Activated naive CD8-positive, alpha-beta T cell treated with anti-CD3 and anti-CD28 coated beads for 36 hours (primary cell): ENCODE data around the gene SOSTDC1. TPM values are rescaled to one million over a fixed set of nuclear protein-coding genes. Genes with fewer than 3 reads are reported as not detected.
"Not testable (repeated sequence)": the region's sequence is repeated elsewhere in the genome, so short reads cannot be mapped to it uniquely, and the experiment has no call there.

Source experiments
- DNase-seq: peaks from one replicate; pipeline ENCODE4 v3.0.0; 2021
- H3K27ac Mint-ChIP-seq: one replicate; pipeline ENCODE4 v1.8.0; 2022; ENCODE audit warnings: mild to moderate bottlenecking, moderate library complexity, mixed read lengths
- H3K27me3 Mint-ChIP-seq: one replicate; pipeline ENCODE4 v1.8.0; 2022; ENCODE audit warnings: mild to moderate bottlenecking, mixed read lengths
- H3K36me3 Mint-ChIP-seq: one replicate; pipeline ENCODE4 v1.8.0; 2021; ENCODE audit warnings: mild to moderate bottlenecking, mixed read lengths
- H3K4me1 Mint-ChIP-seq: one replicate; pipeline ENCODE4 v1.8.0; 2021; ENCODE audit warnings: mixed read lengths
- H3K4me3 Mint-ChIP-seq: one replicate; pipeline ENCODE4 v1.8.0; 2022; ENCODE audit warnings: mild to moderate bottlenecking, moderate library complexity, mixed read lengths
- H3K9me3 Mint-ChIP-seq: one replicate; pipeline ENCODE4 v1.8.0; 2022; ENCODE audit warnings: mixed read lengths
- total RNA-seq, 2 experiments: library from RNA; stranded (reverse); gene quantifications; one replicate each; pipeline ENCODE4 v1.2.3, GENCODE V29; 2021

The SOSTDC1 gene
- total RNA-seq, 2 experiments from 2014 or later = not detected

DNA sequence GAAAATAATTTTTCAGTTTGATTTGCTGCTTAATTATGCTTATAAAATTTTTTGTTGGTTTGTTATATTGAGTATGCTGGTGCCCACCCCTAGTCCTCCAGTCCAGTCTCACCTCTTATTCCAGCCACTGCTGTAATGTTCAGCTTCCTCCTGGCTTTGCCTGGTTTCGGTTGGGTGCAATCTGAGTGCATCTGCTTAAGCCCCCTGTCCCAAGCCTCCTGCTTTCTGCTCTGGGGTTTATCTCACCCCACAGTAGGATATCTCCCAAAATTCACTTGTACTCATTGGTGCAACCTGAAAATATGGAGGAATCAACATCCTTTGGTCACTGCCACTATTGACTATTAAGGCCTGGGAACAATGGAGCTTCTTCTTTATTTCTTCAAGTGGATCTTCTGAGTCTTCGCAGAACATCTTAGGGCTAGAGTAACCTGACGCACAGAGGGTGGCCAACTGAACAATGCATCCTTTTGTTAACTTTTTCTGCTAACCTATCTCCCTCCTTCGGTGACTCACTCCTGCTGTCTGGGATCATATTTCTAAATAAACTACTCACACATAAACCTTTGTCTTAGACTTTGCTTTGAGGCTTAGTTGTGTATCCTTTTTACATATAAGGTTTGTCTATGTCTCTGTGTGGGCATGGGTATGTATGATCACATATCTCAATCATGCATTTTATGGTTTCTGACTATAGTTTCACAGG lies 19.1 kb upstream of the SOSTDC1 start:
- Mint-ChIP-seq H3K27ac (no peak overlapping the region), H3K36me3 (no peaks in the 10 kb centered on the region)

DNA sequence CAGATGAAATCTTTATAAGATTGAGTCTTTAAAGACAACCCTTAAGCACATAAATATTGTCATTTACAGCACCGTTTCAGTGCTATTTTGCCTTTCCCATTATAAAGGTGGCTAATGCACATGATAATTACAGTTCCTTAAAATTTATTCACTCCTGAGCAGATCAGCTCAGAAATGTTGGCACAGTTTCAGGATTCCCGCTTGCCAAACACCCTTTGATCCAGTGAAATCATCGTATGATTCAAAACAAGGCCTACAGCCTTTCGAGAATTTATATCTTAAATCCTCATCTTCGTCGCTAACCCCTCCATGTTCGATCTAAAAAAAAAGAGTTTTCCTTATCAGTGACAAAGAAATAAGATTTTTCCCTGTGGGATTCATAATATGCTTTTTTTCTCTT lies 14.1 kb upstream of the SOSTDC1 start:
- H3K9me3 Mint-ChIP-seq = no peaks in the 10 kb centered on the region
- no peaks in the 10 kb centered on the region for H3K4me1 Mint-ChIP-seq
- H3K27me3 Mint-ChIP-seq = no peaks in the 10 kb centered on the region
- no peak overlapping the region for H3K4me3 Mint-ChIP-seq
- no peak for DNase-seq
- H3K36me3 Mint-ChIP-seq = no peaks in the 10 kb centered on the region
- no peak overlapping the region for H3K27ac Mint-ChIP-seq

More for the DNA sequence above, 19.1 kb upstream of the SOSTDC1 start:
- no peak overlapping the region for H3K4me3 Mint-ChIP-seq
- DNase-seq = no peak
- H3K27me3 Mint-ChIP-seq = no peaks in the 10 kb centered on the region
- no peaks in the 10 kb centered on the region for H3K4me1 Mint-ChIP-seq
- H3K9me3 Mint-ChIP-seq = no peaks in the 10 kb centered on the region

DNA sequence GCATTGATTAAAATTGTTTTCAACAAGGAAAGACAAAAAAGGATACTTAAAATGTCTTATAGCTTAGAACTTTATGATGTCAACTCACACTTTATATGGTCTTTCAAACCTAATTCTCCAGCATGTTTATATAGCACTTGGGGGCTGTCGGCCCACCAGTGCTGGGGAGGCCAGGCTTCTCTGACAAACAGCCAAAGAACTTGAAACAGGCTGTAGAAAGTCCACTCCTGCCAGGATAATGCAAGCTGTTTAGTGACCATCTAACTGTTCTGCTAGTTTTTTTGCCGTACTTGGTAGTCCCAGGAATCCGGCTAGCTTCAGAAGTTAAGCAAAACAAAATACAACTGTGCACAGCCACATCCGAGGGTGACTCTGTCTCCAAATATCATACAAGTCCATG lies 13.6 kb upstream of the SOSTDC1 start:
- Mint-ChIP-seq H3K27me3 (no peaks in the 10 kb centered on the region), H3K4me1 (no peaks in the 10 kb centered on the region), H3K9me3 (no peaks in the 10 kb centered on the region), H3K36me3 (no peaks in the 10 kb centered on the region), H3K27ac (no peak overlapping the region), H3K4me3 (no peak overlapping the region)
- no peak for DNase-seq

DNA sequence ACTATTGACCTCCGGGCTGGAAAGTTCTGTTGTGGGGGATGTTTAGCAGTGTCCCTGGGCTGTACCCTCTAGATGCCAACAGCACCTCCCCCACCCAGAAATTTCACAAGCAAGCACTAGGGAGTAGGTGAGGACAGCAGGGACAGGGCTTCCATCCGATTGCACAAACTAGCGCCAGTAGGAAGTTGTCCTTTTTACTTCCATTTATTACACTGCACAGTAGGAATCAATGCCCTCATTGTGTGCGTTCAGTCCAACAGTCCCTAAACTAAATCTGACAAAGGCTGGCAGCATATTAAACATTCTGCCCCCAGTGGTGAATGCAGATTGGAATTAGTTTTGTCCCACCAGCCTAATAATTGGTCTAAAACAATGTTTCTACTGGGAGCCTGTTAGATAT lies 6.4 kb upstream of the SOSTDC1 start:
- Mint-ChIP-seq H3K27ac (no peak overlapping the region), H3K36me3 (no peaks in the 10 kb centered on the region), H3K4me3 (no peak overlapping the region), H3K4me1 (no peaks in the 10 kb centered on the region), H3K9me3 (no peaks in the 10 kb centered on the region), H3K27me3 (no peaks in the 10 kb centered on the region)
- DNase-seq = no peak

DNA sequence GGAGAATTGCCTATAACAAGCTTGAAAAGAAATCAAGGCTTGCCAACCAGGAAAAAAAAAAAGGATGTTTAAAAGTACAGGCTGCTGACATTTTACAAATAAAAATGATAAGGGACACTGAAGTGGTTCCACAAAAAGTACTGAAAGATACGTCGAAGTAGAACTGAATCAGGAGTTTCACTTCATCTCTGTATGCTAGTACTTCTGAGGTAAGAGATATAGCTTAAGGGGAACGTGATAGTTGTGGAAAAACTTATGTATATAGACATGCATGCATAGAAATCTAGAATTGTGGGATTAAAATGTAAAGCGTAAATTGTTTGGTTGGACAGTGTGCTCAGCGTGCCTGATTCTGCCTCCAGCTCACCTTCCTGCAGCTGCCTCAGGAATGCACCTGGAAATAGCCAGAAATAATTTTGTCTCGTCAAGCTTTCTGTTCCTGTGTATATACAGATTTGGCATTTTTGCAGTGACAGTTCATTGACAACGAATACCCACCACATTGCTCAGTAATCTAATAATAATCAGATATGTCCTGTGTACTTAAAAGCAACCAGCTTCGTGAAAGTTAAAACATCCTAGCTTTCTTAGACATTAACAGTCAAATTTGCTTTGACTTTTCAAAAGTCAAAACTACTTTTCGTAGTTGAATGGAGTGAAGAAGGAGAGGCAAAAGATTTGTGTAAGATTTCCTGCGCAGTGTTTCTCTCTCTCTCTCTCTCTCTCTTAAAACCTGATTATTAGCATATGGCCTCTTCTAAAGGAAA lies 1.4 kb downstream of the SOSTDC1 start:
- no peak overlapping the region for H3K27ac Mint-ChIP-seq
- peaks cover 8% of the 10 kb centered on the region for H3K27me3 Mint-ChIP-seq
- H3K36me3 Mint-ChIP-seq = no peaks in the 10 kb centered on the region
- no peak for DNase-seq
- H3K4me3 Mint-ChIP-seq = no peak overlapping the region
- no peaks in the 10 kb centered on the region for H3K9me3 Mint-ChIP-seq
- H3K4me1 Mint-ChIP-seq = no peaks in the 10 kb centered on the region

DNA sequence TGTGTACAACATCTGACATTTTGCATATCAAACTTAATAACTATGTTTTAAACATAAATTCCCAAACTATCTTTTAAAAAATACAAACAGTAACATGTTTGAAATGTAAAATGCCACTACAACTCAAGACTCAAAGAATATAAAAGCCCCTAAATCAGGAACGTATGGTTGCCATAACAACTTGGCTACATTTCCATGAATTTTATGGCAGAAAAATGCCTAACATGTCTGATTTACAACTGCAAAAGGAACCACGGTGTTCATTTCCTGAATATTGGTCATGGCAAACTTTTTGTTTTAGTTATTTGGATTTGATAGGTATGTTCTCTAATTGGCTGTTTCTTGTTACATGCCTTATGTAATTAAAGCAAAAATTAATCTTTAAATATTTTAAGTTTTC lies 2.0 kb downstream of the SOSTDC1 start:
- no peak overlapping the region for H3K4me3 Mint-ChIP-seq

DNA sequence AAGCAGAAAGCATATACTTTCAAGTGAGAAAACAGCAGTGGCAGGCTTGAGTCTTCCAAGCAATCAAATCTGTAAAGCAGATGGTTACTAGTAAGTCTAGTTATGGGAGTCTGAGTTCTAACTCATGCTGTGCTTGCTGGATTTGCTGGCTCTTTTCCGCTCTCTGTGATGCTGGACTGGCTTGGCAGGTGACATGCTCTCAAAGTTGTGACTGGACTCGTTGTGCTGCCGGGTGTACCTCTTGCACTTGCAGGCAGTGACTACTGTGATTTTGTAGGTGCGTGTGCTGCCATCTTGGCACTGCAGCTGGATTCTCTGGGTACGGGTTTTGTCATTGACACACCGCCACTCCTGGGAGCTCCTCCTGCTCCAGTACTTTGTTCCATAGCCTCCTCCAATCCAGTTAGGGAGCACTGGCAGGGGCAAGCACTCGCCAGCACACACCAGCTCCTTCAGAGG lies 3.1 kb downstream of the SOSTDC1 start:
- Mint-ChIP-seq H3K27ac (no peak overlapping the region), H3K27me3 (peaks cover 8% of the 10 kb centered on the region), H3K4me3 (no peak overlapping the region), H3K36me3 (no peaks in the 10 kb centered on the region), H3K9me3 (no peaks in the 10 kb centered on the region), H3K4me1 (no peaks in the 10 kb centered on the region)
- no peak for DNase-seq

More for the DNA sequence above, 2.0 kb downstream of the SOSTDC1 start:
- H3K36me3 Mint-ChIP-seq = no peaks in the 10 kb centered on the region
- no peak for DNase-seq
- no peaks in the 10 kb centered on the region for H3K4me1 Mint-ChIP-seq
- no peak overlapping the region for H3K27ac Mint-ChIP-seq
- H3K27me3 Mint-ChIP-seq = peaks cover 8% of the 10 kb centered on the region
- no peaks in the 10 kb centered on the region for H3K9me3 Mint-ChIP-seq

DNA sequence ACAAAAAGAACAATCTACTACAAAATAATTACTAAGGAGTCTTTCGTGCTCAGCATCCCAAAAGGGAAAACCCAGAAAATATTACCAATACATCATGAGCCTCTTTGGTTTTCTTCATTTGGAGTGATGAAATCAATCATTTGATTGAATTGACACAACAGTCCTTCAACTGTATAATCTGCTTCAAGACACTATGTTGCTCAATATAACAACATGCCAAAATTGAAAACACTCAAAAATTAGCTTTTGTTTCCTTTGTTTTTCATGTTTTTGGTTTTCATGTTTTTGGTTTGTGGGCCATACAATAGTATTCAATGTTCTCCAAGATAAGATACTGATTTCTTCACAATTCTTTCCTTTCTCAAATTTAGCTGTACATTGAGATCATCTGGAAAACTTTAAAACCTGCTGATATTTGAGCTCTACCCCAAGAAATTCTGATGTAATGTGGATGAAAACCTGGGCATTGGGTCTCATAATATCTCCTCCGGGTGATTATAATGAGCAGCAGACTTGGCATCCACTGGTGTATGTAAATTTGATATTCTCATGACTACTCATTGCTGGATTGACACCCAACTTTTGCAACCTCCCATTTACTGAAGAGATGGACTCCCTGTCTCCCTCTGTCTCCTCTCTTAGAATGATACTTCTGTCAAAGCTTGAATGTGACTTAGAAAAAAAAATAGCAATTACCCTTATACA lies 4.6 kb downstream of the SOSTDC1 start:
- no peak overlapping the region for H3K4me3 Mint-ChIP-seq
- no peaks in the 10 kb centered on the region for H3K9me3 Mint-ChIP-seq
- no peak for DNase-seq
- no peaks in the 10 kb centered on the region for H3K4me1 Mint-ChIP-seq
- peaks cover 3% of the 10 kb centered on the region for H3K27me3 Mint-ChIP-seq
- H3K27ac Mint-ChIP-seq = no peak overlapping the region
- no peaks in the 10 kb centered on the region for H3K36me3 Mint-ChIP-seq

DNA sequence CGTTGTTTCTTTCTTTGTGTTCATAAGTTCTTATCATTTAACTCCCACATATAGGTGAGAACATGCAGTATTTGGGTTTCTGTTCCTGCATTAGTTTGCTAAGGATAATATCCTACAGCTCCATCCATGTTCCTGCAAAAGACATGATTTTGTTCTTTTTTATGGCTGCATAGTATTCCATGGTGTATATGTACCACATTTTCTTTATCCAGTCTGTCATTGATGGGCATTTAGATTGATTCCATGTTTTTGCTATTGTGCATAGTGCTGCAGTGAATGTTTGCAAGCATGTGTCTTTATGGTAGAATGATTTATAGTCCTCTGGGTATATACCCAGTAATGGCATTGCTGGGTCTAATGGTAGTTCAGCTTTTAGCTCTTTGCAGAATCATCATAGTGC lies 9.2 kb downstream of the SOSTDC1 start:
- H3K27ac Mint-ChIP-seq, H3K36me3 Mint-ChIP-seq, H3K27me3 Mint-ChIP-seq, H3K4me1 Mint-ChIP-seq, H3K4me3 Mint-ChIP-seq, DNase-seq, H3K9me3 Mint-ChIP-seq: not testable (repeated sequence)

DNA sequence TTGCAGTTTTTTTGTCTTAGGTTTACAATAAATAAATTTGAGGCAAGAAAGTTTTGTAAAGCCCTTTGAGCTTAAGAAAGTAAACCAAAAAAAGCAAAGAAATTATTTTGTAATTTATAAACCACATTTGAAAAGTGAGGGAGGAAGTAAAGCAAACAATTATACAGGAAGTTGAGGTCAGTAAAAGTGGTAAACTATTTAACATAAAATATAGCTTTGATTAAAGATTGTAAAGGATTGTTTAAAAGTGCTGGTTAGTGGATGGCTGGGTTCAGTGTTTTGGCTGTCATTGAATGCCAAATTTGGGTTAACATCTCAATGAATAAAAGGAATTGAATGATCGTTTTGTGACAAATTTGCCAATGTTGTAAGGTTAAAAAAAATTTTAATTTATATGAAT lies 9.9 kb downstream of the SOSTDC1 start:
- Mint-ChIP-seq H3K27ac (no peak overlapping the region), H3K27me3 (no peaks in the 10 kb centered on the region), H3K4me3 (no peak overlapping the region), H3K36me3 (no peaks in the 10 kb centered on the region), H3K9me3 (no peaks in the 10 kb centered on the region), H3K4me1 (no peaks in the 10 kb centered on the region)
- DNase-seq = no peak

DNA sequence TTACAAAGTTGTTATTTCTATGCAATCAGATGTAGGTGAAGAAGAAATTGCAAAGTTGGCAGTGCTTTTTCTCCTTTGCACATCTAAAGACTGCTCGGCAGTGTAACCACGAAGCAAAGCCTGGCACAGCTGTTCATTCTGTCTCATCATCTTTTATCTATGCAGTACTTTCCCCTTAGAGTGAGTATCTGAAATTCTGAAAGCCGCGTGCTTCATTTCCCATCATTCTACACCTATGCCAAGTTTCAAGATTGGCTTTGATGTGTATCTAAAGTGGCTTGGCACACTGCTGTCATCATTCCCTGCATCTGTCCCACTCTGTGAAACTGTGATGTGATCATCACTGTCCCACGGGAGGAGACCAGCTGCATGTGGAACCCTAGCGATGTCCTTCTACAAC lies 15.2 kb downstream of the SOSTDC1 start:
- H3K27ac Mint-ChIP-seq = no peak overlapping the region
- H3K4me1 Mint-ChIP-seq = no peaks in the 10 kb centered on the region
- H3K4me3 Mint-ChIP-seq = no peak overlapping the region
- DNase-seq = no peak
- no peaks in the 10 kb centered on the region for H3K36me3 Mint-ChIP-seq
- no peaks in the 10 kb centered on the region for H3K27me3 Mint-ChIP-seq
- no peaks in the 10 kb centered on the region for H3K9me3 Mint-ChIP-seq

DNA sequence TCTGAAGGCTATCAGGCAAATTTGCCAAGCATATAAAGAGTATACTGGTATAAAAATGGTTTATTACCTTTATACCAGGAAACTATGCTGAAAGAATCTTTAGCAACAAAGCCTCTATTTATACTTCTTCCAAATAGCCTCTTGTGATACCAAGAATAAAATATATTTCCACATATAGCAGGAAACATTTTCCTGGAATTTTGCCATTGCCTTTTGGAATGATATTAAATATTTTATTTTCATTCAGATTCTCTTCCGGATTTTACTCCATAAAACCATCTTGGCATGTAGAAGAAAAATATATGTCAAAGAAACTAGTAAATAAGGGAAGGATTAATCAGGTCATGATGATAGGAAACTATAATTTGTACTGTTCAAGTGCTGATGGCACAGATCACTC lies 17.7 kb downstream of the SOSTDC1 start:
- Mint-ChIP-seq H3K27ac (no peak overlapping the region), H3K4me3 (no peak overlapping the region)

DNA sequence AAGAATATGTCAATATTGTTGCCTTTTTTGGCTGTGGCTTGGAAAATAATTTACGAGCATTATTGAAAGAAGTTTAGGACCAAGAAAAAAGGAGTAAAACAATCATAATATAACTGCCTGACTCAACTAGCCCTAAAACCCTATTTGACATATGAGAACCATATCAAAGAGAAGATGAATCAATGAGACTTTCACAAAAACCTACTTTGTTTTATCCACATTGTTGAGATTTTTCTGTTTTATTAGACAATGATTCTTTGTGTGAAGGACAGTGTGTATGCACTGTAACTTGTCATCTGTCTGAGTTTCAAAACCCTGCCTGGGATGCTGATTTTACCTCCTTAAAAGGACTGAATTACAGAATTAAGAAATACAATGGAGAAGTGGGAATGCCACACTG lies 19.0 kb downstream of the SOSTDC1 start:
- no peak for DNase-seq
- H3K9me3 Mint-ChIP-seq = no peaks in the 10 kb centered on the region
- no peaks in the 10 kb centered on the region for H3K4me1 Mint-ChIP-seq
- H3K27me3 Mint-ChIP-seq = no peaks in the 10 kb centered on the region
- H3K27ac Mint-ChIP-seq = no peak overlapping the region
- no peaks in the 10 kb centered on the region for H3K36me3 Mint-ChIP-seq
- no peak overlapping the region for H3K4me3 Mint-ChIP-seq

More for the DNA sequence above, 17.7 kb downstream of the SOSTDC1 start:
- Mint-ChIP-seq H3K4me1 (no peaks in the 10 kb centered on the region), H3K9me3 (no peaks in the 10 kb centered on the region), H3K36me3 (no peaks in the 10 kb centered on the region), H3K27me3 (no peaks in the 10 kb centered on the region)
- no peak for DNase-seq

DNA sequence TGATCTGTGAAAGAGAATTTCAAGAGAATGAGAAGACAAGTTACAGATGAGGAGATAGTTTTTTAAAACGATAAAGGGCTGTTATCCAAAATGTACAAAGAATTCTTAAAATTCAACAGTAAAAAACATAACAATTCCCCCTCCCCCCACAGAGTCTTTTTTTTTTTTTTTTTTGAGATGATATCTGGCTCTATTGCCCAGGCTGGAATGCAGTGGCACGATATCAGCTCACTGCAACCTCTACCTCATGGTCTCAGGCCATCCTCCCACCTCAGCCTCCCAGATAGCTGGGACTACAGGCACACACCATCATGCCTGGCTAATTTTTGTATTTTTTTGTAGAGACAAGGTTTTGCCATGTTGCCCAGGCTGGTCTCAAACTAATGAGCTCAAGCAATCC lies 21.7 kb downstream of the SOSTDC1 start:
- not testable (repeated sequence) for H3K36me3 Mint-ChIP-seq, H3K4me1 Mint-ChIP-seq, DNase-seq

DNA sequence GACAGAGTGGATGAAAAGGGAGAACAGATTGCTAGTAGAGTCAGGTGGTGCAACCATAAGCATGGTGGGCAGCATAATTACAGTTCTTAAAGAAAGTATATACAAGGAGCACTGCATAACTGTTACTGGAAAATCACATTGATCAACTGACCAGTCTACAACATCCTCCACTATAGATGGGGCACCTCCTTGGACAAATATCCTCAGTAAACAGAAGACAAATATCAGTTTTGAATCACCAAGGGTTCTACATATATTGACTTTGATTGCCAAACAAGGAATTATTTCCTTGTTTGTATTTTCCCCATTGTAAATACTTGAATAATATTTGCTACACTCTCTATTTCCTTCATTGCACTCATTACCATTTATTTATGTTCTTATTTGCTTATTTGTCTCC lies 26.6 kb downstream of the SOSTDC1 start:
- no peaks in the 10 kb centered on the region for H3K9me3 Mint-ChIP-seq
- DNase-seq = no peak
- no peaks in the 10 kb centered on the region for H3K36me3 Mint-ChIP-seq
- no peak overlapping the region for H3K4me3 Mint-ChIP-seq
- no peak overlapping the region for H3K27ac Mint-ChIP-seq
- H3K4me1 Mint-ChIP-seq = no peaks in the 10 kb centered on the region
- H3K27me3 Mint-ChIP-seq = no peaks in the 10 kb centered on the region

More for the DNA sequence above, 21.7 kb downstream of the SOSTDC1 start:
- not testable (repeated sequence) for H3K27ac Mint-ChIP-seq, H3K4me3 Mint-ChIP-seq, H3K27me3 Mint-ChIP-seq, H3K9me3 Mint-ChIP-seq
